Right ventricle myocardium inferior (tissue), 1 donor: ENCODE measurements around the gene IGF1R. TPM values are rescaled to one million over a fixed set of nuclear protein-coding genes. Genes with fewer than 3 reads are reported as not detected.
A peak's percentile ranks its signal among the peaks of the same experiment; 100 is the strongest.

ENCODE experiments used
- ATAC-seq: fragments of 200-7000 bp; cut with Tn5 transposase; one replicate; pipeline ENCODE4 v1.9.1; 2020; ENCODE audit warnings: mild to moderate bottlenecking, moderate library complexity
- DNase-seq: peaks from one replicate; pipeline ENCODE4 v3.0.0; 2021; ENCODE audit errors: missing footprints
- intact Hi-C: fragments of 100-400 bp; cut with DNase I; formaldehyde crosslinking; loops from one replicate; pipeline ENCODE4 v1.11.0; 2022
- total RNA-seq: library from RNA; stranded (reverse); fragmentation: NEBNext Ultra II Directional; extraction: Animal tissue kit (Norgen Biotek cat#: 25700); gene quantifications from one replicate; pipeline ENCODE4 v1.2.1, GENCODE V29; 2021
- donor health status: DM: no; HTN: yes; CAD: no; lungs with severe emphysema.

Gene IGF1R
- total RNA-seq, 1 donor from 2014 or later: 26.3 TPM

DNA sequence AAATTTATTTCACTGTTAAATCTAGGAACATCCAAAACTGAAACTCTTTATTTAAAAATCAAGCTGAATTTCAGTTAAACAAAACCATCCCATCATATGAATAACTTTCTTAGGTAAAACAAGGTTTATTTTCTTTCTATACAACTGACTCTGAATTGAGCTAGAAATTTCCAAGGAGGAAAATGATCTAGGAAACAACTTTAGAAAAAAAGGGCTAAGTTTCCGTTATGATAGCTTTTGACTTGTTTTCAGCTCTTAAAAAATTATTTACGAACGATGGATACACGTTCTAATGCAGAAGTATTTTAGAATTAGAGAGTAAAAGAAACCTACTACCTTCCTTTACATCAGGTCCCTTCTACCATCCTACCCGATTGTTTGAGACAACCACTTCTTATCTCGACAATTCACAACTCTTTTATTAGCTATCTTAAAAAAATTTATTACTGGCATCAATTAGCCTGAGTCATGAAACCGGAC, 1.8 kb upstream of the IGF1R start:
- ATAC-seq (no peak), DNase-seq (no peak)
- intact Hi-C loops: loop anchor here (5.0 kb wide), 2 partner anchors 129 to 411 kb away; no protein-coding TSS in a partner anchor

DNA sequence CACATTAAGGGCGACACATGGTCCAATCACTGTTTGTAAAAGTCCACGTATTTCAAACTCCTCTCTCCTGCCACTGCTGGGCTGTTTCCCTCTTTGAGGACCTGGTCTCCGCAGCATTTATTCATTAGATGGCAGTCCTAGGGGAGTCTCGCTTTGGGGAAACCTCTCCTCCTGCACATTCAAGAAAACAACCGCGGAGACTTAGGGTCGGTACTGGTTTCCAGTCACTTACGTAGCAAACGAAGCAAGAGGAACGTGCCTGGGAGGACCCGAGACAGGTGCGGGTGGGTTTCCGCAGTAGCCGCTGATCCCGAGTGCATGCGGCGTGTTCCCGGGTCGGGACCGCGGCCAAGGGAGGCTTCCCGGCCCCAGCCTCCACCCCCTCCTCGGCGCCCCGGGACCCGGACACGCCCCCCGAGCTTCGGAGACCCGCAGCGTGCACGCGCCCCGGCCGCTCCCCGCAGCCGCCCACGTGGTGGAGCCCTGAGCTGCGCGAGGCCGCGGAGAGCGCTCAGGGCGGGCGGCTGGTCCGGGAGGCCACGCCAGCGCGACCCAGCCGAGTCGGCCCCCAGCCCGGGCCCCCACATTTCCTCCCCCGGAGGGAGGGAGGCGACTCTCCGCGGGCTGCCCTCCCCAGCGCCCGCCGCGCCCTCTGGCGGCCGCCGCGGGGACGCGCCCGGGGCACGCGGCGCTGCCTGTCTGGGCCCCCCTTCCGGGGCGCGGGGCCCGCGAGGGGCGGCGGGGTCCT, 1.1 kb upstream of the IGF1R start:
- DNase-seq: peak; percentile 87
- intact Hi-C loops: loop anchor here (5.0 kb wide), 2 partner anchors 130 to 410 kb away; no protein-coding TSS in a partner anchor
- ATAC-seq: peak; percentile 61

DNA sequence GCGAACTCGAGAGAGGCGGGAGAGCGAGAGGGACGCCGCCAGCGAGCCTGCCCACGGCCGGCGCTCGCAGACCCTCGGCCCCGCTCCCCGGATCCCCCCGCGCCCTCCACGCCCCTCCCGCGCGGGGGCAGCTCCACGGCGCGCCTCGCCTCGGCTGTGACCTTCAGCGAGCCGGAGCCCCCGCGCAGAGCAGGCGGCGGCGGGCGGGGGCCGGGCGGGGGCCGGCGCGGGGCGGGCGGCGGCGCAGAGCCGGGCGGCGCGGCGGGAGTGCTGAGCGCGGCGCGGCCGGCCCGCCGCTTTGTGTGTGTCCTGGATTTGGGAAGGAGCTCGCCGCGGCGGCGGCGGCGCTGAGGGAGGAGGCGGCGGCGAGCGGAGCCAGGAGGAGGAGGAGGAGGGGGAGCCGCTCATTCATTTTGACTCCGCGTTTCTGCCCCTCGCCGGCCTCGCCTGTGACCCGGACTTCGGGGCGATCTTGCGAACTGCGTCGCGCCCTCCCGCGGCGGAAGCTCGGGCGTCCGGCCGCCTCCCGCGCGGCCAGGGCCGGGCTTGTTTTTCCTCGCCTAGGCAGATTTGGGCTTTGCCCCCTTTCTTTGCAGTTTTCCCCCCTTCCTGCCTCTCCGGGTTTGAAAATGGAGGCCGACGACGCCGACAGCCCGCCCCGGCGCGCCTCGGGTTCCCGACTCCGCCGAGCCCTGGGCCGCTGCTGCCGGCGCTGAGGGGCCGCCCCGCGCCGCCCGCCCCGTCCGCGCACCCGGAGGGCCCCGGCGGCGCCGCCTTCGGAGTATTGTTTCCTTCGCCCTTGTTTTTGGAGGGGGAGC, 524 bp downstream of the IGF1R start:
- intact Hi-C loops: loop anchor here (1.0 to 5.0 kb wide), 4 partner anchors 130 to 408 kb away; no protein-coding TSS in a partner anchor
- DNase-seq (peak; percentile 88), ATAC-seq (peak; percentile 6)

DNA sequence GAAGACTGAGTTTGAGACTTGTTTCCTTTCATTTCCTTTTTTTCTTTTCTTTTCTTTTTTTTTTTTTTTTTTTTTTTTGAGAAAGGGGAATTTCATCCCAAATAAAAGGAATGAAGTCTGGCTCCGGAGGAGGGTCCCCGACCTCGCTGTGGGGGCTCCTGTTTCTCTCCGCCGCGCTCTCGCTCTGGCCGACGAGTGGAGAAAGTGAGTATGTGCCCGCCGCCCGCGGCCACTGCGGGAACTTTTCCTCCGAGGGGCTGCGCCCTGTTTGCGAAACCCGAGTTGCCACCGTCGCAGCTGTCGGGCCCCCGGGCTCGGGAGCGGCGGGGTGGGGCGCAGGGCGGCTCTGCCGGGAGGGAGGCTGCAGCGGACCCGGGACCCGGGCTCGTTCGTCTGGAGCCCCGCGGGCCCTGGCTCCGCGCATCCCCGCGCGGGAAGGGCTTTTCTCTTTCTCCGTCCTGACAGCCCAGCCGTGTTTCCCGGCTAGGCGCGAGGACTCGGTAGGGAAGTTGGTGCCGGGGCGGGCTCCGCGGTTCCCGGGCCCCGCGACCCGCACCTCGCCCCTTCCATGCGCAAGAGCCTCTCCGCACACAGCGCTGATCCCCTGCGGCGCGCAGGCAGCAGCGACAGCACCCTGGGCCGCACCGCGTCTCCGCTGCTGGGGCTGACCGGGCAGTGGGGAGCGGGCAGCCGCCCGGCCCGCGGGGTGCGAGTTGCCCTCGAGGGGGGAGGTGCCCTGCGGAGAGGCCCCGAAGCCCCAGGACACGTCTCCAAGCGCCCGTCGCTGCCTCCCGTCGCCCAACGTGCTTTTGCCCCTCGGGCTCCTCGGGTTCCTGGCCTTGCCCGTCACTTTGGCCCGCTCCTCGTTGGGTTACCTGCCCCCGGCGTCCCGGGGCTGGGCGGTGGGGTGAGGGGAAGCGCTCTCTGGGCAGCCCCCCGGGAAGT, 1.4 kb downstream of the IGF1R start:
- intact Hi-C loops: loop anchor here (2.0 to 5.0 kb wide), 3 partner anchors 129 to 408 kb away; no protein-coding TSS in a partner anchor
- ATAC-seq: no peak
- peak; percentile 84 for DNase-seq

- peak; percentile 3 for ATAC-seq
- peak; percentile 85 for DNase-seq
- intact Hi-C loops: no loop called here
Measured at GRCh38 chr15:98650417-98651035, 2.2 kb downstream of the IGF1R start.

GRCh38 chr15:98651036-98651481, 2.7 kb downstream of the IGF1R start:
- DNase-seq (no peak), ATAC-seq (no peak)
- intact Hi-C loops: no loop called here

- no peak for ATAC-seq
- no peak for DNase-seq
- intact Hi-C loops: no loop called here
Measured at GRCh38 chr15:98651581-98652220, 3.4 kb downstream of the IGF1R start.

DNA sequence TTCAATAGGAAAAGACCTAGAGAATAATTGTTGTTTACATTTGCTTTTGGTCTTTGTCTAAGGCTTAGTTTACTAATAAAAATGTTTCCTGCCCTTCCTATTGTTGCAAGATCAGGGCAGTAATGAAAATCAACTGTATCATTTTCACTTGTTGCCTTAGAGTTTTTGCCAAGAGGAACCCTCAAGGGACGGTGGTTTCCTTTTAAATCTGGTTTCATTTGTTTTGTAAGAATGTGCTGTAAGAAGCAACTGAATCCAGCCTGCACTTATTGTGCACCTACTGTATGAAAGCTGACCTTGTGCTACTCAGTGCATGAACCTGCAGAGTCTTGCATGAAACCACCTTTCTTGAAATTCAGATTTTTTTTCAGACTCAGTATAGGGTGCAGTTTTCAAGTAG, 5.3 kb downstream of the IGF1R start:
- no peak for ATAC-seq

DNA sequence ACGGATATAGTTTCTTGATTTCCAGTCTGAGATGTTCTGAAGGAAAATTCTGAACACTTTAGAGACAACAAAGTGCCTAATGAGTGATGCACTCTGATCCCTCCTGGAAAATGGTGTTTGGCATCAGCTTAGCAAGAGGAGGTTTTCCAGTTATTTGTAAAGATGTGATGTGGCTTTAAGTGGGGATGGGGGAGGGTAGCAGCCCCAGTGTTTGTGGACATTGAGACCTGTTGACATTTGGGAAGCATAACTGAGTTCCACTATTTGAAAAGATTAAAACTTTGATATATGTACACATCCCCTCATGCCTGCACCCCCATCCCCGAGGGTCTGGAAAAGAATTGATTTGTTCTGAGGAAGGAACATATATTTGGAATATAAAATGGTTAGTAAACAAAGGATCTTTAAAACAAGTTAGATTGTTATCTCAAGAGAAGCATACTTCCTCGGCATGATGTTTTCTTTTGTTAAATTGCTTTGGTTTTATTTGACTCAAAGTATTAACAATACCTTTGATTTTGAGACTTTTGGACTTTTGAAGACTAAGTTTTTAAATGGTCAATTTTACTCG, 6.5 kb downstream of the IGF1R start:
- ATAC-seq (no peak), DNase-seq (no peak)
- intact Hi-C loops: no loop called here

More for the DNA sequence above, 5.3 kb downstream of the IGF1R start:
- DNase-seq: no peak
- intact Hi-C loops: no loop called here

- intact Hi-C loops: no loop called here
- ATAC-seq (no peak), DNase-seq (no peak)
Measured at GRCh38 chr15:98655732-98656131, 7.4 kb downstream of the IGF1R start.

DNA sequence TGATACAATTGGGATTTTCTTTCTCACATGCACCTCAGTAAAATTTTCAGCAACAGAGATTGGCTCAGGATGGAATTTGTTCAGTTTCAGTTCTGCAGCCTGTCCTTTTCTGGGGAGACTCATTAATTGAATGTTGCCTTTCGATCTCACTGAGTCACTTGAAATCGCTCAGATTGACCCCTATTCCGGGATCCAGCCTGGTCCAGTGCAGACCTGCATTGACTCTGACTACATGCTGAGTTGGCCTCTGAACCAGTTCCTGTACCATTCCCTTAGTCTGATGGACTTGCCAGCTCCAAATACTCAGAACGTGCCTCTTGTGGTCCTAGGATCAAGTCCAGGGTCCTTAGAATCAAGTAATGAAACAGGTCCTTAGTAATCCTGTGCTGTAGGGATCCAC, 9.4 kb downstream of the IGF1R start:
- no peak for ATAC-seq
- no peak for DNase-seq
- intact Hi-C loops: no loop called here

GRCh38 chr15:98658831-98659699, 10.7 kb downstream of the IGF1R start:
- ATAC-seq: peak; percentile 66
- DNase-seq: no peak
- intact Hi-C loops: no loop called here

DNA sequence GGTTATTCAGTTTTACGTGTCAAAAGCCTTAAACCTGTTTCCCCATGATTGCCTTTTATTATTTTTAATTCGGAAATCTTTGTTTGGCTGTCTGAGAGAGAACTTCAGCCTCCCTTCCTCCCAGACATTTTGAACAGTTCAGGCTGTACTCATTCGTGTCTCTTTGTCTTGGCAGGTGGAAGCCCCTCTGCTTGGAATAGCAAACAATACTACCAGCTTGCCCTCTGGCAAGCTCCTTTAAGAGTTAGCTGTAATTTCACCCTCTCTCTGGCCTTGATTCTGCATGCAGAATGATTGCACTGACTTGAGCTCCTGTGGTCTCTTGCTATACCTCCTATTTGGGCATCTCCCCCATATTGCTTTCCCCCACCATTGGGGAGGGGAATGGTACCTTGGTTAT, 11.7 kb downstream of the IGF1R start:
- ATAC-seq (peak; percentile 12), DNase-seq (no peak)
- intact Hi-C loops: no loop called here

GRCh38 chr15:98663045-98663444, 14.7 kb downstream of the IGF1R start:
- DNase-seq (no peak), ATAC-seq (no peak)
- intact Hi-C loops: no loop called here

DNA sequence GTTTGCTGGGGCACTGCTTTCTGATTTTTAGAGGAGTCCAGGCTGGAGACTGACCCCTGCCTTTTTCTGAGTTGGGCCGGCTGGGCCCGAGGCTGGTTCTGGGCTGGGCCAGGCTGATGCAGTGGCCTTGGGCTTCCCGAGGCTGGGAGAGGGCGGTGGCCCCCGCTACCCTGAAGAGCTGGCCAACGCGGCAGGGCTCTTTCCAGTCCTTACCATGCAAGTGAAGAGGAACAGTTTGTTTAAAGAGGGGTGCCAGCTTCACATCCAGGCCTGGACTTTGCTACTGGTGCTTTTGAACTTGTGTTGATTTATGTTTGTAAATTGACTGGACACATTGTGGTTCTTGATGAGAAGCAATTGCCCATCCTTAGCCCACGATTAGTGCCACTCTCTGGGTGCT, 15.3 kb downstream of the IGF1R start:
- peak; percentile 39 for ATAC-seq
- intact Hi-C loops: no loop called here
- no peak for DNase-seq

DNA sequence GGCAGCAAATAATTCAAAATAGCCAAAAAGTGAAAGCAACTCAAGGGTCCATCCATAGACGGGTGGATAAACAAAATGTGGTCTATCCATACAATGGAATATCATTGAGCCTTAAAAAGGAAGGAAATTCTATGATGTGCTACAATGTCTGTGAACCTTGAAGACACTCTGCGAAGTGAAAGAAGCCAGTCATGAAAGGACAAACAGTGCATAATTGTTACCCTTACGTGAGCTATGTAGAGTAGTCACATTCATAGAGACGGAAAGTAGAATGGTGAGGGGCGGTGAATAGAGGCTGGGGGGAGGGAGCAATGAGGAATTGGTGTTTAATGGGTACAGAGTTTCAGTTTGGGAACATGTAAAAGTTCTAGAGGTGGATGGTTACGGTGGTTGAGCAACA, 18.1 kb downstream of the IGF1R start:
- intact Hi-C loops: no loop called here
- DNase-seq (no peak), ATAC-seq (no peak)
